ENCODE measurements around the gene ME3.

The ME3 gene

GRCh38 chr11:86396396-86396795 is 276.0 kb downstream of the ME3 start:
- H3K4me3 ChIP-seq (ENCODE audit: low read depth, low read length), result no peak overlapping the region

GRCh38 chr11:86395061-86395551 is 277.3 kb downstream of the ME3 start:
- H3K4me3 ChIP-seq (ENCODE audit: low read depth, low read length), result no peak overlapping the region

Data from iPS-11a (cell line).